H9 (cell line): ENCODE results near the gene NLRP13. TPM values are rescaled to one million over a fixed set of nuclear protein-coding genes. Genes with fewer than 3 reads are reported as not detected.

Experiments used
- DNase-seq: peaks from one replicate; pipeline ENCODE4 v3.0.0-alpha.2; 2017
- H2AFZ ChIP-seq: one replicate; pipeline ENCODE4 v1.6.1; 2013; ENCODE audit warnings: mild to moderate bottlenecking, low read length, control low read depth, moderate library complexity
- H2AK5ac ChIP-seq: 2 replicates; pipeline ENCODE4 v1.6.1; 2013; ENCODE audit warnings: low read length, control low read depth, mixed read lengths; ENCODE audit not compliant: insufficient read length
- H2BK120ac ChIP-seq: one replicate; pipeline ENCODE4 v1.6.1; 2013; ENCODE audit warnings: low read depth, mild to moderate bottlenecking, low read length, control low read depth, inconsistent platforms; ENCODE audit not compliant: poor library complexity, severe bottlenecking
- H2BK12ac ChIP-seq: 2 replicates; pipeline ENCODE4 v1.6.1; 2013; ENCODE audit warnings: low read length, control low read depth, mixed read lengths, low read depth; ENCODE audit not compliant: insufficient read length
- H2BK15ac ChIP-seq: 2 replicates; pipeline ENCODE4 v1.6.1; 2013; ENCODE audit warnings: low read depth, low read length, control low read depth
- H2BK20ac ChIP-seq: one replicate; pipeline ENCODE4 v1.6.1; 2013; ENCODE audit warnings: low read depth, mild to moderate bottlenecking, low read length, control low read depth, inconsistent platforms; ENCODE audit not compliant: poor library complexity, severe bottlenecking
- H2BK5ac ChIP-seq: 2 replicates; pipeline ENCODE4 v1.6.1; 2013; ENCODE audit warnings: low read length, control low read depth, mixed read lengths; ENCODE audit not compliant: insufficient read length
- H3K14ac ChIP-seq: 2 replicates; pipeline ENCODE4 v1.6.1; 2013; ENCODE audit warnings: low read length, control low read depth; ENCODE audit not compliant: insufficient read depth
- H3K18ac ChIP-seq: 2 replicates; pipeline ENCODE4 v1.6.1; 2013; ENCODE audit warnings: low read depth, mild to moderate bottlenecking, mixed read lengths, low read length, control low read depth; ENCODE audit not compliant: insufficient read length
- H3K23ac ChIP-seq: 2 replicates; pipeline ENCODE4 v1.6.1; 2013; ENCODE audit warnings: low read length, control low read depth, mixed read lengths, low read depth; ENCODE audit not compliant: insufficient read length
- H3K23me2 ChIP-seq: 2 replicates; pipeline ENCODE4 v1.6.1; 2013; ENCODE audit warnings: low read depth, mild to moderate bottlenecking, mixed read lengths, low read length, control low read depth; ENCODE audit not compliant: insufficient read length, poor library complexity, severe bottlenecking
- H3K27ac ChIP-seq: 2 replicates; pipeline ENCODE4 v1.5.1; 2013; ENCODE audit warnings: low read length, control low read depth, mixed read lengths, low read depth; ENCODE audit not compliant: insufficient read length
- H3K27me3 ChIP-seq: 2 replicates; pipeline ENCODE4 v1.6.1; 2013; ENCODE audit warnings: low read length, control low read depth, inconsistent platforms; ENCODE audit not compliant: insufficient read depth
- H3K4ac ChIP-seq: 2 replicates; pipeline ENCODE4 v1.6.1; 2013; ENCODE audit warnings: low read depth, mild to moderate bottlenecking, control low read depth, inconsistent platforms, low read length, moderate library complexity
- H3K4me1 ChIP-seq: 2 replicates; pipeline ENCODE4 v1.6.1; 2013; ENCODE audit warnings: low read length, control low read depth, inconsistent platforms; ENCODE audit not compliant: insufficient read depth
- H3K4me2 ChIP-seq: 2 replicates; pipeline ENCODE4 v1.6.1; 2013; ENCODE audit warnings: low read length, control low read depth, mixed read lengths; ENCODE audit not compliant: insufficient read length, insufficient read depth
- H3K56ac ChIP-seq: 2 replicates; pipeline ENCODE4 v1.6.1; 2013; ENCODE audit warnings: low read depth, mild to moderate bottlenecking, mixed read lengths, low read length, control low read depth; ENCODE audit not compliant: insufficient read length
- H3K79me1 ChIP-seq: 2 replicates; pipeline ENCODE4 v1.6.1; 2013; ENCODE audit warnings: low read depth, mild to moderate bottlenecking, moderate library complexity, low read length, control low read depth, inconsistent platforms; ENCODE audit not compliant: insufficient read depth, poor library complexity, severe bottlenecking
- H3K79me2 ChIP-seq: 2 replicates; pipeline ENCODE4 v1.6.1; 2013; ENCODE audit warnings: low read length, control low read depth, inconsistent platforms; ENCODE audit not compliant: insufficient read depth
- H3K9ac ChIP-seq: 2 replicates; pipeline ENCODE4 v1.6.1; 2013; ENCODE audit warnings: low read length, control low read depth, mixed read lengths; ENCODE audit not compliant: insufficient read length; ENCODE audit errors: extremely low read depth
- H3K9me3 ChIP-seq: one replicate; pipeline ENCODE4 v1.6.1; 2013; ENCODE audit warnings: low read depth, low read length, inconsistent platforms; ENCODE audit not compliant: control insufficient read depth
- H3T11ph ChIP-seq: one replicate; pipeline ENCODE4 v1.6.1; 2013; ENCODE audit warnings: mild to moderate bottlenecking, low read length, control low read depth, inconsistent platforms
- H4K20me1 ChIP-seq: one replicate; pipeline ENCODE4 v1.6.1; 2013; ENCODE audit not compliant: control insufficient read depth, insufficient read length, insufficient read depth
- H4K5ac ChIP-seq: 2 replicates; pipeline ENCODE4 v1.6.1; 2013; ENCODE audit warnings: low read depth, mild to moderate bottlenecking, mixed read lengths, low read length, control low read depth; ENCODE audit not compliant: insufficient read length
- H4K8ac ChIP-seq: replicated peaks from 2 replicates; pipeline ENCODE4 v1.6.1; 2013; ENCODE audit warnings: low read length, control low read depth, mixed read lengths, low read depth; ENCODE audit not compliant: insufficient read length
- H4K91ac ChIP-seq: 2 replicates; pipeline ENCODE4 v1.6.1; 2013; ENCODE audit warnings: low read depth, mild to moderate bottlenecking, moderate library complexity, mixed read lengths, low read length, control low read depth; ENCODE audit not compliant: insufficient read length
- H3K27ac Mint-ChIP-seq, 3 experiments: 2 replicates in 2 of 3; 3 replicates in 1 of 3; pipeline ENCODE4 v1.8.0; 2020 to 2021; ENCODE audit warnings: mixed read lengths in 3 of 3, mild to moderate bottlenecking in 1 of 3, moderate library complexity in 1 of 3
- H3K27me3 Mint-ChIP-seq: 2 replicates; pipeline ENCODE4 v1.8.0; 2021; ENCODE audit warnings: low read depth, mild to moderate bottlenecking, moderate library complexity, mixed read lengths
- H3K36me3 Mint-ChIP-seq, 3 experiments: 2 replicates in 2 of 3; 3 replicates in 1 of 3; pipeline ENCODE4 v1.8.0; 2020 to 2021; ENCODE audit warnings: low read depth in 3 of 3, mixed read lengths in 3 of 3; ENCODE audit not compliant: insufficient read depth in 1 of 3
- H3K4me1 Mint-ChIP-seq, 2 experiments: 2 replicates each; pipeline ENCODE4 v1.8.0; 2020; ENCODE audit warnings: mixed read lengths in 2 of 2
- H3K4me3 Mint-ChIP-seq, 2 experiments: 2 replicates in 1 of 2; 3 replicates in 1 of 2; pipeline ENCODE4 v1.8.0; 2020 to 2021; ENCODE audit warnings: mild to moderate bottlenecking in 2 of 2, mixed read lengths in 2 of 2, moderate library complexity in 1 of 2
- H3K9me3 Mint-ChIP-seq, 2 experiments: 2 replicates in 1 of 2; 3 replicates in 1 of 2; pipeline ENCODE4 v1.8.0; 2020; ENCODE audit warnings: mild to moderate bottlenecking in 2 of 2, mixed read lengths in 2 of 2, moderate library complexity in 1 of 2
- CTCF ChIP-seq: fragments of 200-600 bp; sonication (generic); conservative IDR thresholded peaks from 3 replicates; pipeline ENCODE4 v1.8.0; 2021; ENCODE audit warnings: antibody characterized with exemption, mild to moderate bottlenecking
- WGBS: extraction: QIAGEN DNeasy Blood & Tissue Kit; methylation state at CpG from one replicate; pipeline ENCODE4 v1.1.7; 2013; ENCODE audit warnings: missing lambda C conversion rate, low lambda C conversion rate, mixed read lengths; ENCODE audit not compliant: insufficient read length; ENCODE audit errors: extremely low coverage; 5-methylcytosine and 5-hydroxymethylcytosine counted together
- total RNA-seq: library from RNA; stranded (reverse); gene quantifications from 2 replicates; pipeline ENCODE4 v1.2.1, GENCODE V29; 2021

NLRP13 gene
- total RNA-seq, 1 experiment from 2014 or later: not detected

DNA sequence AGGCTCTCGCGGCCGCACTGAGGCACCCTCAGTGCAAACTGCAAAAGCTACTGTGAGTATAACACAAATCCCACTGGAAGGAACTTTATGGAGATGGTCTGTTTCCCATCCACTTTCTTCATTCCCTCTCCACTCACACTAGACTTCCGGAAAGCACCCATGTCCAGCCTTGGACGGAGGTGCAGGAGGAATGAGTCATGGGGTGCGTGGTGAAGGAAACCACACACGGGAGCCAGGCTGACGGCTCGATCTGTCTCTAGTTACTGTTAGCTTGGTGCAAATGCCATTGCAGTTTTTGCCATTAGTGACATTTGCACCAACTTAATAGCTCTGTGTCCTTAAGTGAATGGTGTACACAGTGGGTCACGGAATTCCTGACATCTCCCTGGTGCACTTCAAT lies 30.1 kb upstream of the NLRP13 start:
- no CpG with 5 or more reads among the region's 10 CpGs for WGBS
- Histone ChIP-seq H3K18ac (no peak overlapping the region), H3K4ac (no peak overlapping the region), H2BK120ac (no peak overlapping the region), H2AK5ac (no peak overlapping the region), H3K56ac (no peak overlapping the region), H3K27ac (no peak overlapping the region), H2BK12ac (no peak overlapping the region), H3K9ac (no peak overlapping the region), H4K5ac (no peak overlapping the region), H3K14ac (no peak overlapping the region), H3K9me3 (peaks cover 80% of the 10 kb centered on the region), H3K79me2 (no peaks in the 10 kb centered on the region), H3K4me2 (no peak overlapping the region), H3K23me2 (no peaks in the 10 kb centered on the region), H3K27me3 (no peaks in the 10 kb centered on the region), H4K8ac (no peak overlapping the region), H3T11ph (no peak overlapping the region), H2BK5ac (no peak overlapping the region), H3K79me1 (no peaks in the 10 kb centered on the region), H4K91ac (no peak overlapping the region), H2BK15ac (no peak overlapping the region), H3K23ac (no peak overlapping the region), H4K20me1 (no peaks in the 10 kb centered on the region), H2BK20ac (no peak overlapping the region), H2AFZ (no peak overlapping the region), H3K4me1 (no peaks in the 10 kb centered on the region)
- no peak for DNase-seq
- H3K4me1 Mint-ChIP-seq: no peaks in the 10 kb centered on the region
- peaks cover under 1 to 28% (median 4%) of the 10 kb centered on the region in 3 experiments; a peak in 6 of 7 replicates for H3K36me3 Mint-ChIP-seq
- H3K27me3 Mint-ChIP-seq: no peaks in the 10 kb centered on the region
- H3K9me3 Mint-ChIP-seq: peaks cover 90 to 96% of the 10 kb centered on the region in 2 experiments
- H3K4me3 Mint-ChIP-seq: no peak overlapping the region
- H3K27ac Mint-ChIP-seq: no peak overlapping the region
- no peak for TF ChIP-seq CTCF
